HL-60 (cell line): ENCODE results near the gene ACVR2A.

Experiments
- GABPA ChIP-seq: IDR thresholded peaks from 2 replicates; pipeline ENCODE4 v1.6.1; 2012; ENCODE audit warnings: low read depth
- POLR2AphosphoS5 ChIP-seq: IDR thresholded peaks from 2 replicates; pipeline ENCODE4 v1.6.1; 2012; ENCODE audit warnings: low read depth
- SPI1 ChIP-seq: IDR thresholded peaks from 2 replicates; pipeline ENCODE4 v1.6.1; 2012; ENCODE audit warnings: low read depth, mild to moderate bottlenecking, borderline replicate concordance
- TF ChIP-seq, protein P1 (sequence below): IDR thresholded peaks from one replicate; pipeline ENCODE4 v1.5.1; 2011; ENCODE audit warnings: low read length, control low read depth, inconsistent platforms; ENCODE audit not compliant: insufficient read depth
- TF ChIP-seq, protein P2 (sequence below): IDR thresholded peaks from 2 replicates; pipeline ENCODE4 v1.6.1; 2012; ENCODE audit warnings: low read depth; ENCODE audit not compliant: insufficient replicate concordance

DNA sequence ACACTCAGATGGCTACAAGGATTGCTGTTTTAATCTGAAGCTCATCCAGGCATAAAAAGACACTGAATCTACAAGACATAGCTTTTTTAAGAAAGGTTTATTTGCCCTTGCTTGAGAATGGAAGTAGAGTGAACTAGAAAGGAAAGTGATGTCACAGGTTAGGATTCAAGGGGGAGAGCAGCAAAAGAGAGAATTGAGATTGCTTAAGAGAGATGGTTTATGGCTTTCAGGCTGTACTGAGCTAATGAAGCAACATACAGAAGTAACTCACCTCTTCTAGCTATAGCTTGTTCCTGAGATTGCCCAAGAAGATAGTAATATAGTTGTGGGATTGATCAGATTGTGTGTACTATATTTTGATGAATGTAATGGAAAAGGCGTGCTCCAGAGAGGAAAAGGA is 26.1 kb upstream of the ACVR2A start:
- TF ChIP-seq, protein P1, sequence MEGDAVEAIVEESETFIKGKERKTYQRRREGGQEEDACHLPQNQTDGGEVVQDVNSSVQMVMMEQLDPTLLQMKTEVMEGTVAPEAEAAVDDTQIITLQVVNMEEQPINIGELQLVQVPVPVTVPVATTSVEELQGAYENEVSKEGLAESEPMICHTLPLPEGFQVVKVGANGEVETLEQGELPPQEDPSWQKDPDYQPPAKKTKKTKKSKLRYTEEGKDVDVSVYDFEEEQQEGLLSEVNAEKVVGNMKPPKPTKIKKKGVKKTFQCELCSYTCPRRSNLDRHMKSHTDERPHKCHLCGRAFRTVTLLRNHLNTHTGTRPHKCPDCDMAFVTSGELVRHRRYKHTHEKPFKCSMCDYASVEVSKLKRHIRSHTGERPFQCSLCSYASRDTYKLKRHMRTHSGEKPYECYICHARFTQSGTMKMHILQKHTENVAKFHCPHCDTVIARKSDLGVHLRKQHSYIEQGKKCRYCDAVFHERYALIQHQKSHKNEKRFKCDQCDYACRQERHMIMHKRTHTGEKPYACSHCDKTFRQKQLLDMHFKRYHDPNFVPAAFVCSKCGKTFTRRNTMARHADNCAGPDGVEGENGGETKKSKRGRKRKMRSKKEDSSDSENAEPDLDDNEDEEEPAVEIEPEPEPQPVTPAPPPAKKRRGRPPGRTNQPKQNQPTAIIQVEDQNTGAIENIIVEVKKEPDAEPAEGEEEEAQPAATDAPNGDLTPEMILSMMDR = no peak
- TF ChIP-seq SPI1 (no peak), POLR2AphosphoS5 (no peak), GABPA (no peak)
- TF ChIP-seq, protein P2, sequence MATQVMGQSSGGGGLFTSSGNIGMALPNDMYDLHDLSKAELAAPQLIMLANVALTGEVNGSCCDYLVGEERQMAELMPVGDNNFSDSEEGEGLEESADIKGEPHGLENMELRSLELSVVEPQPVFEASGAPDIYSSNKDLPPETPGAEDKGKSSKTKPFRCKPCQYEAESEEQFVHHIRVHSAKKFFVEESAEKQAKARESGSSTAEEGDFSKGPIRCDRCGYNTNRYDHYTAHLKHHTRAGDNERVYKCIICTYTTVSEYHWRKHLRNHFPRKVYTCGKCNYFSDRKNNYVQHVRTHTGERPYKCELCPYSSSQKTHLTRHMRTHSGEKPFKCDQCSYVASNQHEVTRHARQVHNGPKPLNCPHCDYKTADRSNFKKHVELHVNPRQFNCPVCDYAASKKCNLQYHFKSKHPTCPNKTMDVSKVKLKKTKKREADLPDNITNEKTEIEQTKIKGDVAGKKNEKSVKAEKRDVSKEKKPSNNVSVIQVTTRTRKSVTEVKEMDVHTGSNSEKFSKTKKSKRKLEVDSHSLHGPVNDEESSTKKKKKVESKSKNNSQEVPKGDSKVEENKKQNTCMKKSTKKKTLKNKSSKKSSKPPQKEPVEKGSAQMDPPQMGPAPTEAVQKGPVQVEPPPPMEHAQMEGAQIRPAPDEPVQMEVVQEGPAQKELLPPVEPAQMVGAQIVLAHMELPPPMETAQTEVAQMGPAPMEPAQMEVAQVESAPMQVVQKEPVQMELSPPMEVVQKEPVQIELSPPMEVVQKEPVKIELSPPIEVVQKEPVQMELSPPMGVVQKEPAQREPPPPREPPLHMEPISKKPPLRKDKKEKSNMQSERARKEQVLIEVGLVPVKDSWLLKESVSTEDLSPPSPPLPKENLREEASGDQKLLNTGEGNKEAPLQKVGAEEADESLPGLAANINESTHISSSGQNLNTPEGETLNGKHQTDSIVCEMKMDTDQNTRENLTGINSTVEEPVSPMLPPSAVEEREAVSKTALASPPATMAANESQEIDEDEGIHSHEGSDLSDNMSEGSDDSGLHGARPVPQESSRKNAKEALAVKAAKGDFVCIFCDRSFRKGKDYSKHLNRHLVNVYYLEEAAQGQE = no peak
